ENCODE data around the gene FXYD3.

FXYD3 gene

GRCh38 chr19:35073516-35073915 lies 42.1 kb upstream of the FXYD3 start:
- H3K4me3 ChIP-seq (replicated peaks; ENCODE audit: low read depth, low read length): no peak overlapping the region
- no peak for DNase-seq (ENCODE audit: extremely low read depth, low read depth)
- TF ChIP-seq, protein P1, sequence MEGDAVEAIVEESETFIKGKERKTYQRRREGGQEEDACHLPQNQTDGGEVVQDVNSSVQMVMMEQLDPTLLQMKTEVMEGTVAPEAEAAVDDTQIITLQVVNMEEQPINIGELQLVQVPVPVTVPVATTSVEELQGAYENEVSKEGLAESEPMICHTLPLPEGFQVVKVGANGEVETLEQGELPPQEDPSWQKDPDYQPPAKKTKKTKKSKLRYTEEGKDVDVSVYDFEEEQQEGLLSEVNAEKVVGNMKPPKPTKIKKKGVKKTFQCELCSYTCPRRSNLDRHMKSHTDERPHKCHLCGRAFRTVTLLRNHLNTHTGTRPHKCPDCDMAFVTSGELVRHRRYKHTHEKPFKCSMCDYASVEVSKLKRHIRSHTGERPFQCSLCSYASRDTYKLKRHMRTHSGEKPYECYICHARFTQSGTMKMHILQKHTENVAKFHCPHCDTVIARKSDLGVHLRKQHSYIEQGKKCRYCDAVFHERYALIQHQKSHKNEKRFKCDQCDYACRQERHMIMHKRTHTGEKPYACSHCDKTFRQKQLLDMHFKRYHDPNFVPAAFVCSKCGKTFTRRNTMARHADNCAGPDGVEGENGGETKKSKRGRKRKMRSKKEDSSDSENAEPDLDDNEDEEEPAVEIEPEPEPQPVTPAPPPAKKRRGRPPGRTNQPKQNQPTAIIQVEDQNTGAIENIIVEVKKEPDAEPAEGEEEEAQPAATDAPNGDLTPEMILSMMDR (IDR thresholded peaks at IDR 0.05; ENCODE audit: low read depth, low read length, missing control alignments): no peak

DNA sequence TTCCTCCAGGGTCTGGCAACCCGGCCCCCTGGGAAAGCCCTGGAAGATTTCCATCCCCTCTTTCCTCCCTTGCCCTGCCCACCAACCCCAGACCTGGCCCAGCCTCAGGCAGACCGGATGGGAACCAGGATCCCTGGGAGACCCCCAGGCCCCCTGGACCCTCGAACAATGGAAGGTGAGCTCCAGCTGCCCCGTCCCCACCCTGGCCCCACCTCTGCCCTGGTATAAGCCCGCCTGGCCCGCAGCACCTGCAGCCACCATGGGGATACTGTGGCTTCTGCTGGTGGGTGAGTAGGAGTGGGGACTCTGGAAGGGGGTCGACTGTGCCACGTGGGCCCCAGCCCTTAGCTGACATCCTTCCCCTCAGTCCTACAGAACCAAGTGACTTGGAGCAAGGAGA lies 41.7 kb upstream of the FXYD3 start:
- H3K4me3 ChIP-seq (replicated peaks; ENCODE audit: low read depth, low read length): no peak overlapping the region
- DNase-seq (ENCODE audit: extremely low read depth, low read depth): no peak
- TF ChIP-seq, protein P1 (IDR thresholded peaks at IDR 0.05; ENCODE audit: low read depth, low read length, missing control alignments): no peak

DNA sequence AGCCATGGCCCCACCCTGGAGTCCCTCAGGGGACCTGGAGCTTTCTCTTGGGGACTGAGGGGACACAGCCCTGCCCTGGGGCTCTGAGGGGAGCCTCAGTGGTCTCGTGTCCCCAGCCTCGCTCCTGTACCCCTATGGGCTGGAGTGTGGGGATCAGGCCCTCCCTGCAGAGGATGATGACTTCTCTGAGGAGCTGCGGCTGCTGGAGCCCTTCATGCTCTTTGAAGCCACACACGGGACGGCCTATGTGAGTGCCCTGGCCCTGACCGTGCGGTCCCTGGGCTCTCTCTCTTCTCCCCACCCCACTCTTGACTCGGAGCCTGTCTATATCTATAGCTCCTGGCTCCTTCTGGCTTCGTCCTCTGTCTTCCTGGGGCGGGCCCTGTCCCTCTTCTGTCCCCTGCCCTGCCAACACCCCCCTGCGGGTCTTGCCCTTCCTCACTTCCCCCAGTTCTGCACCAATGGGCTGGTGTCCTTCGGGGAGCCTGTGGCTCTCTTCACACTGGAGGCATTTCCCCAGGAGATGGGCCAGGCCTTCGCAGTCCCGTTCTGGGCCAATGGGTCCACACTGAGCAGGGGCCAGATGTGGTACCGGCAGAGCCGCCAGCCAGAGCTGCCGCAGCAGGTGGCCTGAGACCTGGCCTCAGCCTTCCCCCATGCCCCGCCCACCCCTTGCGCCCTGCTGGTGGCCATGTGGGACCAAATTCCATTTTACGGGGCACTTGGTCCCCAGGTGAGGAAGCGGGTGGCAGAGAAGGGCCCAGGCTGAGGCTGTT lies 41.0 kb upstream of the FXYD3 start:
- TF ChIP-seq, protein P1 (IDR thresholded peaks at IDR 0.05; ENCODE audit: low read depth, low read length, missing control alignments): no peak
- DNase-seq (ENCODE audit: extremely low read depth, low read depth): no peak
- no peak overlapping the region for H3K4me3 ChIP-seq (replicated peaks; ENCODE audit: low read depth, low read length)

GRCh38 chr19:35075202-35076025 lies 40.2 kb upstream of the FXYD3 start:
- no peak overlapping the region for H3K4me3 ChIP-seq (replicated peaks; ENCODE audit: low read depth, low read length)
- TF ChIP-seq, protein P1 (IDR thresholded peaks at IDR 0.05; ENCODE audit: low read depth, low read length, missing control alignments): no peak
- no peak for DNase-seq (ENCODE audit: extremely low read depth, low read depth)

- TF ChIP-seq, protein P1 (IDR thresholded peaks at IDR 0.05; ENCODE audit: low read depth, low read length, missing control alignments): no peak
- no peak overlapping the region for H3K4me3 ChIP-seq (replicated peaks; ENCODE audit: low read depth, low read length)
- no peak for DNase-seq (ENCODE audit: extremely low read depth, low read depth)
These were observed 39.6 kb upstream of the FXYD3 start for GRCh38 chr19:35076026-35076370.

- TF ChIP-seq, protein P1 (IDR thresholded peaks at IDR 0.05; ENCODE audit: low read depth, low read length, missing control alignments): no peak
- no peak overlapping the region for H3K4me3 ChIP-seq (replicated peaks; ENCODE audit: low read depth, low read length)
- no peak for DNase-seq (ENCODE audit: extremely low read depth, low read depth)
These were observed 39.0 kb upstream of the FXYD3 start for GRCh38 chr19:35076657-35077056.

Data from HFF-Myc (cell line).